GM18867 (cell line): ENCODE data around the gene TRAPPC4.
"Not testable (repeated sequence)": the region's sequence is repeated elsewhere in the genome, so short reads cannot be mapped to it uniquely, and the experiment has no call there.

Experiments
- ATAC-seq: cut with Tn5 transposase; IDR thresholded peaks from one replicate; pipeline ENCODE4 v1.9.1; 2021; ENCODE audit warnings: mild to moderate bottlenecking, moderate library complexity; ENCODE audit not compliant: unreplicated experiment

The TRAPPC4 gene, protein sequence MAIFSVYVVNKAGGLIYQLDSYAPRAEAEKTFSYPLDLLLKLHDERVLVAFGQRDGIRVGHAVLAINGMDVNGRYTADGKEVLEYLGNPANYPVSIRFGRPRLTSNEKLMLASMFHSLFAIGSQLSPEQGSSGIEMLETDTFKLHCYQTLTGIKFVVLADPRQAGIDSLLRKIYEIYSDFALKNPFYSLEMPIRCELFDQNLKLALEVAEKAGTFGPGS

DNA sequence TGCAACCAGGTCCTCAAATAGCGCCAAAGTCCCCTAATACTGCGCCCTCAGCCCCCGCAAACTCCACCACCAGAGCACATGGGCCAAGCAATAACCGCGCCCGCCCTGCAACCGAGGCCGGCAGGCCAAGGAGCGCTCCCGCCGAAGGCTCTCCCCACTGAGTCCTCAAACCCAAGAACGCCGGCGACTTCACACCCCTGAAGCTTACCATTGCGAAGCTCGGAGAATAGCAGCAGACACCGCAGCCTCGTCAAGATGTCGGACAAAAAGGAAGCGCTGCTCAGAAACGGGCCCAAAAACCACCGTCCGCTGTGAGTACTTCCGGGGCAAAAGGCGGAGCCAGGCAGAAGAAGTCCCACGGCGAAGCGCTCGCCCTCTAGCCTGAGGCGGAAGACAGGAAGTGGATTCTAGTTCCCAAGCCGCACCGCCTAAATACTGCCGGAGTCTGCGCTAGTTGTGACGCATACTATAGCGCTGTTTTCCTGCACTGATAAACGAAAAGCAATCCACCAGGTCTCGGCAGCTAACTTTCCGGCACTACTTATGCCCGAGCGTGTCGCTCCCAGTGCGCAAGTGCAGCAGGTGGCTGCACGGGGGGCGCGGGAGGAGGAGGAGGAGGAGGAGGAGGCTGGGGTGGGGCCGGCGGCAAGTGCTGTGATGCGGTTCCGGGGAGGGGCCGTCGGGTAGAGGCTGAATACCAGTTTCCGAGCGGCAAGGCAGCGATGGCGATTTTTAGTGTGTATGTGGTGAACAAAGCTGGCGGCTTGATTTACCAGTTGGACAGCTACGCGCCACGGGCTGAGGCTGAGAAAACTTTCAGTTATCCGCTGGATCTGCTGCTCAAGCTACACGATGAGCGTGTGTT is at the start of gene TRAPPC4, which contains the start of gene RPS25:
Gene TRAPPC4, plus strand, starts transcription at position 693 of the 865 bp plus-strand sequence. Its CDS starts 30 bp downstream, at position 723.
Gene RPS25, minus strand, starts transcription at position 270 of the 865 bp plus-strand sequence. Its CDS starts 59 bp downstream, at position 211.
- ATAC-seq: peak; percentile 84

- not testable (repeated sequence) for ATAC-seq
Measured at GRCh38 chr11:118969508-118969907, 49.1 kb upstream of the TRAPPC4 start.

GRCh38 chr11:118971646-118972045 is 46.9 kb upstream of the TRAPPC4 start, which contains the start of gene FOXR1:
Gene FOXR1, plus strand, starts transcription at chr11:118971761. Its CDS starts 171 bp downstream, at chr11:118971932.
- ATAC-seq: no peak

DNA sequence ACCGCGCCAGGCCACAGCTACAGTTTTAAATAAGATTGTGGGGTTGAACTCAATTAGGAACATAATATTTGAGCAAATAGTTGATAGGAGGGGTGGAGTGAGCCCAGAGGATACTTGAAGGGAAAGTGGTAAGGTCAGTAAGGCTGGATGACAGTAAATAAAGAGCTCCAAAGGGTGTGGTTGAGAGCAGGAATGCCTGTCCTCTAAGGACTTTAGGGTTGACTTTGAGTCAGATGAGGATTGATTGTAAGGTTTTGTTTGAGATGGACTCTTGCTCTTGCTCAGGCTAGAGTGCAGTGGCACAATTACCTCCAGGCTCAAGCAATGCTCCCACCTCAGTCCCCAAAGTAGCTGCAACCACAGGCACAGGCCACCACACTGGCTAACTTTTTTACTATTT is 44.6 kb upstream of the TRAPPC4 start:
- no peak for ATAC-seq

DNA sequence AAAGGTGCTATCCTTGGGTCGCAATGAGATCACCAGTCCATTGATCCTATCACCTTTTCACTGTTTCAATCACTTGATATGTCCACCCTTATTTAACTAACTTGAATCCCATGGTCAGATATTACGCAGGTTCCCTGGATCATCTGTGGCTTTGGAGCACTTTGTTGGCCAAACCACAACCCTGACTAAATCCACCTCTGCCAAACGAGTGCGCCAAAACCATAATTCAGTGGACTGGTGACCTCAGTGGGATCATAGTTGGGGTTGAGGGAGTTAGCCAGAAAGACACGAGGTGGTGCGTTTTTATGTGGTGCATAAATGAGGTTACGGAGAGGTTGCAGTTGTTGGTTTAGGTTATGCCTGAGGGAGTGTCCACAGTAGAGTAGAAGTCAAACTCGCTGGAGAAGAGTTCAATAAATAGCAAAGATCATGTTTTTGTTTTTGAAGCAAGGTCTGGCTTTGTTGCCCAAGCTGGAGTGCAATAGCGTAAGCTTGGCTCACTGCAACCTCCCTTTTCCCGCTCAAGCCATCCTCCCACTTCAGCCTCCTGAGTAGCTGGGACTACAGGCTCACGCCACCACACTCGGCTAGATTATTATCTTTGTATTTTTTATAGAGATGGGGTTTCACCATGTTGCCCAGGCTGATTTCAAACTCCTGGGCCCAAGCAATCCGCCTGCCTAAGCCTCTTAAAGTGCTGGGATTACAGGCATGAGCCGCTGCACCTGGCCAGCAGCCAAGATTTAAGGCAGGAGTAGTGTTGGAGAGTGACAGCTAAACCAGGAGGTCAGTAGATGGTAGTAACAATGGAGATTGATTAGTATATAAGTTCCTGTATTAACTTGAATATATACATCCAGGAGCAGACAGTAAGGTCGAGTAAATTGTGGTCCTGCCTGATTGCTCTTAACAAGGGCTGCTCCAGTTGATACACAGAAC is 42.5 kb upstream of the TRAPPC4 start:
- no peak for ATAC-seq

DNA sequence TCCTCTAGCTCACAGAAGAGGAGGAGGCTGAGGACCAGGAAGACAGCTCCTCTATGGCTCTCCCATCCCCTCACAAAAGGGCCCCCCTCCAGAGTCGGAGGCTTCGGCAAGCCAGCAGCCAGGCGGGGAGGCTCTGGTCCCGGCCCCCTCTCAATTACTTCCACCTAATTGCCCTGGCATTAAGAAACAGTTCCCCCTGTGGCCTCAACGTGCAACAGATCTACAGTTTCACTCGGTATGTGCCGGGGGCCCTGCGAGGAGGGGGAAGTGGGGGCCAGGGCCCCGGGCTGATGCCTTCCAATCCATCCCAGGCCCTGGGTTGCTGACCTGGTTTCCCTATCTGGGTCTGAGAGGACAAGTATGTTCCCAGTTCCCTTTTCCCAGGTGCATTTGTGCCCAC is 39.1 kb upstream of the TRAPPC4 start:
- ATAC-seq: no peak

- no peak for ATAC-seq
Measured at GRCh38 chr11:118980191-118980881, 38.2 kb upstream of the TRAPPC4 start.

DNA sequence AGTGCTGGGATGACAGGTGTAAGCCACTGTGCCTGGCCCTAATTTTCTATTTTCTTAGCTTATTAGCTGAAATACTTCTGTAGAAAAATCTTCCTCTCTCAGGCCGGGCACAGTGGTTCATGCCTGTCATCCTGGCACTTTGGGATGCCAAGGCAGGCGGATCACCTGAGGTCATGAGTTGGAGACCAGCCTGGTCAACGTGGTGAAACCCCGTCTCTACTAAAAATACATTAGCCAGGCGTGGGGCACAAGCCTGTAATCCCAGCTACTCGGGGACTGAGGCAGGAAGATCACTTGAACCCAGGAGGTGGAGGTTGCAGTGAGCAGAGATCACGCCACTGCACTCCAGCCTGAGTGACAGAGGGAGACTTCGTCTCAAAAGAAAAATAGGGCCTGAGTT is 34.2 kb upstream of the TRAPPC4 start:
- not testable (repeated sequence) for ATAC-seq

GRCh38 chr11:118984825-118985224 is 33.7 kb upstream of the TRAPPC4 start:
- no peak for ATAC-seq

GRCh38 chr11:118988280-118988679 is 30.3 kb upstream of the TRAPPC4 start:
- ATAC-seq: no peak

DNA sequence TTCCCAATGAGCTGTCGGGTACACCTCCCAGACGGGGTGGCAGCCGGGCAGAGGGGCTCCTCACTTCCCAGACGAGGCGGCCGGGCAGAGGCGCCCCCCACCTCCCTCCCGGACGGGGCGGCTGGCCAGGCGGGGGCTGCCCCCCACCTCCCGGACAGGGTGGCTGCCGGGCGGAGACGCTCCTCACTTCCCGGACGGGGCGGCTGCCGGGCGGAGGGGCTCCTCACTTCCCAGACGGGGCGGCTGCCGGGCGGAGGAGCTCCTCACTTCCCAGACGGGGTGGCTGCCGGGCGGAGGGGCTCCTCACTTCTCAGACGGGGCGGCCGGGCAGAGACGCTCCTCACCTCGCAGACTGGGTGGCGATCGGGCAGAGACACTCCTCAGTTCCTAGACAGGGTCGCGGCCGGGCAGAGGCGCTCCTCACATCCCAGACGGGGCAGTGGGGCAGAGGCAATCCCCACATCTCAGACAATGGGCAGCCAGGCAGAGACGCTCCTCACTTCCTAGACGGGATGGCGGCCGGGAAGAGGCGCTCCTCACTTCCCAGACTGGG is 27.0 kb upstream of the TRAPPC4 start:
- ATAC-seq: not testable (repeated sequence)

GRCh38 chr11:118996926-118997626 is 21.5 kb upstream of the TRAPPC4 start:
- no peak for ATAC-seq

DNA sequence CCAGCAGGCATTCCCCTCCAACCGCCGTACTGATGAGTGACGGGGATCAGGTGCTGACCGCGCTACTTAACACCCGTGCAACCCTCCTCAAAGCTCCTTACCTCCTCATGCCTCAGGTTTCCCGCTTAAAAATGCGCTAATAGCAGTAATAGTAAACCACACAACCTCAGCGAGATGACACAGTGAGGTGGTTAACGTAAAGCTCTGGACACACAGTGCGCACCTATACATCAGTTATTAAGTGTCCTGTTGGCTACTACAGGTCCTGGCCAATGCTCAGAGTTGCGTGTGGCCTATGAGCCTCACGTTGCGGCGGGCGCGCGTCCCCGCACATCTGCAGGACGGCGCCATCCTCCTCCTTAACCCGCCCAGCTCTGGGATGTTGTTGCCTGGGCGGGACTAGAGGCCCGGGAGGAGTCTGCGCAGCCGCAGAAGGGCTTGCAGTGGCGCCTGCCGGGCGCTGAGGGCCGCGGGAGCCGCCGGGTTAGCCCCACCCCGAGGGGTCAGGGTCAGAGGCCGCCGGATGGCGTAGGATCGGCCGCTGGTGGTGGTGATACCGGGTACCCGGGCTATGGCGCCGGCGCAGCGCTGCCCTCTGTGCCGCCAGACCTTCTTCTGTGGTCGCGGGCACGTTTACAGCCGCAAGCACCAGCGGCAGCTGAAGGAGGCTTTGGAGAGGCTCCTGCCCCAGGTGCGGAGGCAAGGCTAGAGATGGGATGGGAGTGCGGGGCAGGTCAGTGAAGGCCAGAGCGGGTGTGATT is 20.8 kb upstream of the TRAPPC4 start, which contains the start of gene CENATAC:
Gene CENATAC, plus strand, starts transcription at position 512 of the 761 bp plus-strand sequence. Its CDS starts 60 bp downstream, at position 572.
- peak; percentile 91 for ATAC-seq

DNA sequence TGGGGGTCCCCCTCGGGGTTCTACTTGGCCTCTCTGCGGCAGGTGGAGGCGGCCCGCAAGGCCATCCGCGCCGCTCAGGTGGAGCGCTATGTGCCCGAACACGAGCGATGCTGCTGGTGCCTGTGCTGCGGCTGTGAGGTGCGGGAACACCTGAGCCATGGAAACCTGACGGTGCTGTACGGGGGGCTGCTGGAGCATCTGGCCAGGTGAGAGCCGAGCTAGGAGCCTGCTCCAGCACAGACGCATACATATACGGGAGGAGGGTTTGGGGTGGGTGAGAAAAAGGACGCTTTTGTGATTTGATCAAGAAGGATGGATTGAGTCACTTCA is 20.2 kb upstream of the TRAPPC4 start:
- no peak for ATAC-seq

DNA sequence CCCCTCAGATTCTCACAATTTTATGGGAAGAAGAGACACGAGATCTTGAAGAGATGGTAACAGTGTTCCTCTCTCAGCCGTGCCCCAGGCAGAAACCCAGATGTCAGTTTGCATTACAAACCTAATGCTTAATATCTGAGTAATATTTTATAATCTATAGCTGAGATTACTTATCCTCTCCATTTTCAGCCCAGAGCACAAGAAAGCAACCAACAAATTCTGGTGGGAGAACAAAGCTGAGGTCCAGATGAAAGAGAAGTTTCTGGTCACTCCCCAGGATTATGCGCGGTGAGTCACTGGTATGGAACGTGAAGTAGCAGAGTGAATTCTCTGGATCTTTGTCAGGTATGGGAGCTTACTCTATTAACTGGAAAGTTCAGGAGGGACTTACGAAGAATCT is 19.7 kb upstream of the TRAPPC4 start:
- no peak for ATAC-seq

DNA sequence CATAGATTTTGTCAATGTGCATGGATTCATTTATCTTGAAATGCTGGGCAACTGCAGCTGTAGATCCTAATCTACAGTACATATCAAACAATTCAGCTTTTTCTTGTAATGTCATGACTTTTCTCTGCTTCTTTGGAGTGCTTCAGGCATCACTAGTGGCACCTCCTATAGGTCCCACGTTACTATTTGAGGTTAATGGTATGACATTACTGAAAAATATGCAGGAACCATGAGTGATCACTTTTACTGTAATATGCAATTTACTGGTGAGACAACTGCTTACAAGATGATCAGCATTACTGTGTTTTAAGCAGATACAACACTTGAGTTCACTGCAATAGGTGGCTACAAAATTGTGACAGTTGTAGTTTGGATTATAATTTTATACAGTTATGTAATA is 17.7 kb upstream of the TRAPPC4 start:
- no peak for ATAC-seq

GRCh38 chr11:119006656-119007055 is 11.9 kb upstream of the TRAPPC4 start:
- no peak for ATAC-seq

DNA sequence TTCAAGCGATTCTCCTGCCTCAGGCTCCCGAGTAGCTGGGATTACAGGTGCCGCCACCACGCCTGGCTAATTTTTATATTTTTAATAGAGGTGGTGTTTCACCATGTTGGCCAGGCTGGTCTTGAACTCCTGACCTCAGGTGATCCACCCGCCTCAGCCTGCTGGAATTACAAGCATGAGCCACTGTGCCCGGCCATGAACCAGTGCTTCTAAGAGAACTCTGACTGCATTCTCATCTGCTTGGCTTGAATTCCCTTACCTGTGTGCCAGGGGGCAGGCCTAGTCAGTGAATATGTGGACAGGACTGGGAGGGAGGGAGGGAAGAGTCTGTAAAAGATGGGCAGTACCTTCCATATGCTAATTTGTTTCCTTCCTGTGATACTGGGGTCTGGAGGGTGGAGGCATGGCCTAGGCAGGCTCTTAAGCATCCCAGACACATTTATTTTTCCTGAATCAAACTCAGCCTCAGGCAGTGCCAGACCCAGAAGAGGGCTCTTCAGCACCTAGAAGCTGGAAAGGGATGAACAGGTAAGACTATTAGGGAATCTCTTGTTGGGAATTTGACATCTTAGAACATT is 7.0 kb upstream of the TRAPPC4 start:
- no peak for ATAC-seq
